ENCODE results near the gene ESD.
"Not testable (repeated sequence)": the region's sequence is repeated elsewhere in the genome, so short reads cannot be mapped to it uniquely, and the experiment has no call there.

Gene ESD

GRCh38 chr13:46796515-46797474, at the start of gene ESD:
TSS of gene ESD (minus strand) at chr13:46797161. CDS start at chr13:46791413, 5,748 bp downstream.
- DNase-seq (ENCODE audit: low read depth in 2 of 2), result peak; percentile 75 to 79

GRCh38 chr13:46846726-46847125, 49.8 kb upstream of the ESD start:
- DNase-seq (ENCODE audit: low read depth in 2 of 2), result no peak

- DNase-seq (ENCODE audit: low read depth in 2 of 2), result no peak
These were observed 48.2 kb upstream of the ESD start for GRCh38 chr13:46845146-46845545.

GRCh38 chr13:46844431-46844830, 47.5 kb upstream of the ESD start:
- DNase-seq (ENCODE audit: low read depth in 2 of 2), result no peak

GRCh38 chr13:46839399-46839798, 42.4 kb upstream of the ESD start:
- no peak for DNase-seq (ENCODE audit: low read depth in 2 of 2)

GRCh38 chr13:46834657-46835056, 37.7 kb upstream of the ESD start:
- DNase-seq (ENCODE audit: low read depth in 2 of 2), result no peak

GRCh38 chr13:46831588-46832194, 34.7 kb upstream of the ESD start:
- no peak for DNase-seq (ENCODE audit: low read depth in 2 of 2)

GRCh38 chr13:46830405-46831005, 33.5 kb upstream of the ESD start:
- no peak for DNase-seq (ENCODE audit: low read depth in 2 of 2)

- no peak for DNase-seq (ENCODE audit: low read depth in 2 of 2)
These were observed 25.6 kb upstream of the ESD start for GRCh38 chr13:46822551-46822950.

- no peak for DNase-seq (ENCODE audit: low read depth in 2 of 2)
These were observed 21.0 kb upstream of the ESD start for GRCh38 chr13:46817838-46818476.

GRCh38 chr13:46817095-46817494, 20.1 kb upstream of the ESD start:
- no peak for DNase-seq (ENCODE audit: low read depth in 2 of 2)

- DNase-seq (ENCODE audit: low read depth in 2 of 2), result no peak
These were observed 19.4 kb upstream of the ESD start for GRCh38 chr13:46816371-46816770.

GRCh38 chr13:46812301-46812797, 15.4 kb upstream of the ESD start:
- no peak for DNase-seq (ENCODE audit: low read depth in 2 of 2)

- DNase-seq (ENCODE audit: low read depth in 2 of 2), result no peak
These were observed 13.5 kb upstream of the ESD start for GRCh38 chr13:46810440-46810839.

GRCh38 chr13:46804921-46805320, 8.0 kb upstream of the ESD start:
- not testable (repeated sequence) for DNase-seq (ENCODE audit: low read depth in 2 of 2)

GRCh38 chr13:46804391-46804815, 7.4 kb upstream of the ESD start:
- DNase-seq (ENCODE audit: low read depth in 2 of 2), result no peak

- DNase-seq (ENCODE audit: low read depth in 2 of 2), result no peak
These were observed 6.6 kb upstream of the ESD start for GRCh38 chr13:46803586-46803985.

GRCh38 chr13:46801858-46802257, 4.9 kb upstream of the ESD start:
- no peak for DNase-seq (ENCODE audit: low read depth in 2 of 2)

- no peak for DNase-seq (ENCODE audit: low read depth in 2 of 2)
These were observed 2.2 kb upstream of the ESD start for GRCh38 chr13:46799139-46799538.

GRCh38 chr13:46797501-46798237, 708 bp upstream of the ESD start:
- no peak for DNase-seq (ENCODE audit: low read depth in 2 of 2)

GRCh38 chr13:46796129-46796514, 839 bp downstream of the ESD start:
- DNase-seq (ENCODE audit: low read depth in 2 of 2), result no peak
